SKM-1 treated with dmso at 0.1 percent for 144 hours (cell line): ENCODE data around the gene TSN.
A peak's percentile ranks its signal among the peaks of the same experiment; 100 is the strongest.
"Not testable (repeated sequence)": the region's sequence is repeated elsewhere in the genome, so short reads cannot be mapped to it uniquely, and the experiment has no call there.

Experiments
- DNase-seq: peaks from one replicate; lab custom pipeline; 2025; ENCODE audit not compliant: unreplicated experiment; lab: John Stamatoyannopoulos, UW

TSN gene

DNA sequence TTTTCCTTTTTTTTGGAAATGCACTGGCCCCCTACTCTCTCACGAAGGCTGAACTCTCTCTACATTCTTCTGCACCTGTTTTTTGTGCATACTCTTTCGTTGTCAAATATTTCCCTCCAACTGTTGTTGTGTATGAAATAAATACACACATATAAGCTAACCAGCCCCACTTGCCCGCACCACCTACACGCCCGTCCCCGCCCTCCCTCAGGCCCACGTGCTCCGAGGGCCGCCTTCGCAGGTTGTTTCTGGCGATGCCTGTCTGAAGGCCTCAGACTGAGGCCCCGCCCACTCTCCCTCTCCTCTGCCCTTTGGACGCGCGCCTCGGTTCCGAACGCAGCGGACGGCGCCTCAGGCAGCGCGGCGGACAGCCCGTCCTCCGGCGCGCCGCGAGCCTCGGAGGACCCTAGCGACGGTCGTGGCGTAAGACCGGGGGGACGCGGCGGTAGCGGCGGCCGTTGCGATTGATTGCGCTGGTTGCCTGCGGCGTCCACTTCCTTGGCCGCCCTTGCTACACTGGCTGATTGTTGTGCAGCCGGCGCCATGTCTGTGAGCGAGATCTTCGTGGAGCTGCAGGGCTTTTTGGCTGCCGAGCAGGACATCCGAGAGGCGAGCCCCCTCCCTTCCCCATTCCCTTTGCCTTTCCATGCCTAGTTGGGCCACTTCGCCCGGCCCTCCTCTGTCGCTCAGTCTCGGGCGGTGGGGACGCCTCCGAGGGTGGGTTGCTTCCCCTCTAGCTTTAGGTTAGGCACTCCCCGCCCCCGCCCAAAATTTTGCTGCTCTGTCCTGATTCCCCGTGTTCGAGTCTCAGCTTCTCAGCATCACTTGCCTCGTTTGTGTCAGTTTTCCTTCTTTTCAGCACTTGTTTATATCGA lies at the start of gene TSN:
Gene TSN (plus strand): TSS at position 415 of the 875 bp plus-strand sequence. CDS start 129 bp downstream, at position 544.
- DNase-seq: peak; percentile 96

DNA sequence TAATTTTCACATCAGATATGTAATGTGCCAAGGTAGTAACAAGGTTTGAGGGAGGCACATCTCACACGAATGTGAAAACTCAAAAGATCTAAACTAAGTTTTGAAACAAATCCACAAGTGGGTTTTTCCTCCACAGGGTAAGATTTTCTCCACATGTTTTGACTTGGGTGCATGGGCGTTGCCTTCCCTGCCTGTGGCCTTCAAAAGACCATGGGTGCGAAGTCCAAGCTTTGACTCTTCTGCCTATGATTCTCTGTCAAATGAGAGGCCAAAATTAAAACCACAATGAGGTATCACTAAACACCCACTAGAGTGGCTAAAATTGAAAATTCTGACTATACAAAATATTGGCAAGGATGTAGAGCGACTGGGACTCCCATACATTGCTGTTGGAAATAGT lies 49.5 kb upstream of the TSN start:
- DNase-seq: no peak

- DNase-seq: no peak
Observed at GRCh38 chr2:121707344-121707919, 48.0 kb upstream of the TSN start.

- no peak for DNase-seq
Observed at GRCh38 chr2:121707920-121708361, 47.5 kb upstream of the TSN start.

- no peak for DNase-seq
Observed at GRCh38 chr2:121709776-121710469, 45.5 kb upstream of the TSN start.

DNA sequence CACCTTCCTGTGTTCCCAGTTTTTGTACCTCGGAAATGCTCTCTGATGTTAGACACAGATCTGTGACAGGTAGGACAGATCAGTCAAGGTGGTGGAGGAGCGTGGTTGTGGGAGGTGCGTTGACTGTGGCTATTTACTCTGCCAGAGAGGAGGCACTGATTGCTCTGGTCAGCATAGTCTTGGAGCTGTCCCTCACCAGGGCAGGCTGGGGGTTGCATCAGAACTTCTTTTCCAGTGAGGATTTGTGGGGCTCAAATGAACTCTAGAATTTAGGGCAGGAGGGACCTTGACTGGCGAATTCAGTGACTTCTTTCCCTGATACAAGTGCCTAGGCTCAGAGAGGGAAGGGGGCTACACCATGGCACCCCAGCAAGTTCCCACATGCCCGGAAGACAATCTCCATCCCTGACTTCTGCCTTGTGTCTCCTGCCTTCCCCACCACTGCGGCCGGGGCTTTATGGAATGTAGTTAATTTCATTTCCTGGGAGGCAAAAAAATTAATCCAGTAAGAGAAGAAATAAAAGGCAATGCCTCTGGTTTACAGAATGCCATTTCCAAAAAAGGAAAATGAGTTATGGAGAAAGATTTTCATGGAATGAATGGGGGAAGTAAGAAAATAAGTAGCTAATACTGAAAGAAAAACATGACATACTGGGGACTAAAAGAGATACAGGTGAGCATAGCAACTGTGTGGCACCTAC lies 44.8 kb upstream of the TSN start:
- DNase-seq: no peak

- not testable (repeated sequence) for DNase-seq
Observed at GRCh38 chr2:121711481-121711880, 44.0 kb upstream of the TSN start.

GRCh38 chr2:121716126-121716525 lies 39.3 kb upstream of the TSN start:
- no peak for DNase-seq

DNA sequence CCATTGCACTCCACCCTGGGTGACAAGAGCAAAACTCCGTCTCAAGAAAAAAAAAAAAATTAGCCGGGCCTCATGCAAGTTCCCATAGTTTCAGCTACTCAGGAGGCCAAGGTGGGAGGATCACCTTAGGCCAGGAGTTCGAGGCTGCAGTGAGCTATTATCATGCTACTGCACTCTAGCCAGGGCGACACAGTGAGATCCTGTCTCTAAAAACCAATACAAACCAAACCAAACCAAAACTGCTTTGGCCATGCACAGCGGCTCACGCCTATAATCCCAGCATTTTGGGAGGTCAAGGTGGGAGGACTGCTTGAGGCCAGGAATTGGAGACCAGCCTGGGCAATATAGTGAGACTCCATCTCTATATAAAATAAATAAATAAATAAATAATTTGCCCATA lies 37.9 kb upstream of the TSN start:
- no peak for DNase-seq

- no peak for DNase-seq
Observed at GRCh38 chr2:121721926-121722325, 33.5 kb upstream of the TSN start.

DNA sequence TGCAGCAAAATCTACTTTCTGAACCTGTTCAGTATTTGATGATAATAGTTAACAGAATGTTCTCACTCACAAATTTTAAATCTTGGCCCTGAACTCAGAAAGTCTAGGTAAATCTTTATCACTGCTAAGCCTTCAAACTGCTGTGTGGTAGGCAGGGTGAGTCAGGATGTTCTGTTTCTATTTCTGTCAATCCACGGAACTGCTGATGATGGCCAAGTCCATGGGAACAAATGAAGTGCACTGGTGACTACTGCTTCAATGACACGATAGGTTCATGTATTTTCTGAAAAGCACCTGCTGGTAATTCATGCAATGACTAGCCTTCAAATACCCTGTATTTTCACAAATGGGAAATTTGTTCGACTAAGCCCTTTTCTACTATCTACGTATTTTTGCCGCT lies 33.0 kb upstream of the TSN start:
- DNase-seq: no peak

GRCh38 chr2:121723316-121723715 lies 32.1 kb upstream of the TSN start:
- no peak for DNase-seq

DNA sequence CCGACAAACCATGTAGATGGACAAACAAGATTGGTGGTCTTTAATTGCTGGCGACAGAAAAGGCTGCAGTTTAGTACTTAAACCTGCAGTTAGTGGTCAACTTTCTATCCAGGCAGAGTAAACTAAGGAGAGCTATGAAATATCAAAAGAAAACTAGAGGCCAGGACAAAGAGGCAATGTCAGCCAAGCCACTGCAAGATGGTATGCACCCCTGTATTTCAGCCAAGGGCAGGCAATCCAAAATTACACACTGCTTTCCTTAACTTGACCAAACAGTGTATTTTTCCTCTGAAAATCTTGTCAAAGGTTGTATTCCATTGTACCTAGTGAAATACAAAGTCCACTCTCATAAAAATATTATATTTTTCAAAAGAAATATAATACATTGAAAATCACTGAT lies 28.1 kb upstream of the TSN start:
- DNase-seq: no peak

DNA sequence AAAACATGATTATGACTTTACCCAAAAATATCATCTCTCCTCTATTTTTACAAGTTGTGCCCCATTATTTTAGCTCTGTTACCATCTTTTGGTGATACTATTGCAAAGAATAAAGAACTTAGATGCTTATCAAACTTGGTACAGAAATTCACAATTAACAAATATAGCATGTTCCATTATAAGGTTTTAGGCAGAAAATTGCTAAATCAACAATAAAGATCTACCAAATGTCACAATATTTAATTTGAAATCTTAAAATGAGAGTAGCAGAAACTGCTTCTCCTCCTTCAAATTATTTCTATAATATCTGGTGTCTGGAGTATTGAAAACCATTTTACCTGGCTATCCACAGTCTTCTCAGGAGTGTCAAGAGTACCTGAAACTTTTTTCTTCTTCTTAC lies 27.5 kb upstream of the TSN start:
- DNase-seq: no peak

DNA sequence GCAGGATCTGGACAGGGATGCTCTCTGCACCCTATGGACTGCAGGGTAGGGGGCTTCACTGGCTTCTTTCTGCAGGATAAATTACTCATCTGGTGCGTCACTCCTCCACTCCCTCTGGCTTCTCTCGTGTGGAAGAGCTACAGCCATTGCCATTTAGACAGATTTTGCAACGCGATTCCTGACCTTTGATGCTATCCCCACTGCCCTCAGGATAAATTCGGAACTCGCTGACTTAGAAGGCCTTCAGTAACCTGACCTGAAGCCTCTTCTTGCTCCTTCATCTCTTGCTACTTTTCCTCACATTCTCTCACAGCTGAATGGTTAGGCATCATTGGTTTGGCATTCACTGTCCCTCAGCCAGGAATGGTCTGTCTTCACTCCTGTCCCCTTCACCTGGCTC lies 24.1 kb upstream of the TSN start:
- DNase-seq: no peak

GRCh38 chr2:121734544-121734943 lies 20.9 kb upstream of the TSN start:
- DNase-seq: not testable (repeated sequence)

DNA sequence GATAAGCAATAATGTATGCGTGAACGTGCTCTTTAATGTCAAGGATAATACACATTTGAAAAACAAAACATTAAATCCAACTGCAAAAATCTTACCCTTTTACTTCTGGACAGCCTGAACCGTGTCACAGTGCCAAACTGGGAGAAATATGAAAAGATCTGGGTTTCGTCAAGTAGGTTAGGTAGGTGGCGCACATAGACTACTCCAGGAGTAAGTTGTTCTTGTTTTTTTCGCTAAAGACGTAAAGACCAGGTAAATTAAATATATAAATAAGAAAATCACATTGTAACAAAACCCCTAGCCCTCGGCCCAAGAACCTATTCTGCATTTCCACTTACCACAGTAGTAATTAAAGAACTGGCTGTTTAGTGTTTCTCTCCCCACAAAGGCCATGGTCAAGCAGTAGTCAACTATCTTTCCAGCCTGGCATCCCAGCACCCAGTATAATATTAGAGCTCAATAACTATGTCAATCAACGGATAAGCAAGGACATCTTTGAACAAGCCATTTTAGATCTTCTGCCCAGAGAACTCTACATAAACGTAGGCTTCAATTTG lies 19.9 kb upstream of the TSN start:
- DNase-seq: no peak

GRCh38 chr2:121736140-121736461 lies 19.4 kb upstream of the TSN start:
- DNase-seq: no peak

GRCh38 chr2:121736462-121737336 lies 18.8 kb upstream of the TSN start, which contains the start of gene NIFK:
NIFK (minus strand) TSS chr2:121736875; CDS start chr2:121736850, 25 bp downstream.
- peak; percentile 96 for DNase-seq

GRCh38 chr2:121740973-121741372 lies 14.5 kb upstream of the TSN start:
- DNase-seq: no peak
